HG03354 (cell line): ENCODE measurements around the gene RBM15B.
"Not testable (repeated sequence)": the region's sequence is repeated elsewhere in the genome, so short reads cannot be mapped to it uniquely, and the experiment has no call there.

Experiments used
- ATAC-seq: cut with Tn5 transposase; IDR thresholded peaks from one replicate; pipeline ENCODE4 v1.9.1; 2021; ENCODE audit warnings: mild to moderate bottlenecking; ENCODE audit not compliant: unreplicated experiment, poor library complexity, severe bottlenecking

Gene RBM15B

GRCh38 chr3:51391075-51391565, at the start of gene RBM15B:
Gene RBM15B, plus strand, starts transcription at chr3:51391285. Its CDS starts 115 bp downstream, at chr3:51391400.
- ATAC-seq = peak; percentile 94

GRCh38 chr3:51343918-51344687, 47.0 kb upstream of the RBM15B start:
- ATAC-seq = no peak

GRCh38 chr3:51350751-51351150, 40.3 kb upstream of the RBM15B start:
- ATAC-seq = no peak

GRCh38 chr3:51353131-51353530, 38.0 kb upstream of the RBM15B start:
- ATAC-seq = no peak

GRCh38 chr3:51353691-51354090, 37.4 kb upstream of the RBM15B start:
- ATAC-seq = no peak

GRCh38 chr3:51354172-51354571, 36.9 kb upstream of the RBM15B start:
- no peak for ATAC-seq

GRCh38 chr3:51354731-51355615, 36.1 kb upstream of the RBM15B start:
- no peak for ATAC-seq

GRCh38 chr3:51355891-51356578, 35.0 kb upstream of the RBM15B start:
- ATAC-seq = no peak

GRCh38 chr3:51357856-51358255, 33.2 kb upstream of the RBM15B start:
- no peak for ATAC-seq

GRCh38 chr3:51358981-51359380, 32.1 kb upstream of the RBM15B start:
- no peak for ATAC-seq

GRCh38 chr3:51360806-51361205, 30.3 kb upstream of the RBM15B start:
- ATAC-seq = no peak

- ATAC-seq = no peak
Observed at GRCh38 chr3:51361746-51362145, 29.3 kb upstream of the RBM15B start.

- no peak for ATAC-seq
Observed at GRCh38 chr3:51362476-51362875, 28.6 kb upstream of the RBM15B start.

- ATAC-seq = not testable (repeated sequence)
Observed at GRCh38 chr3:51368276-51368675, 22.8 kb upstream of the RBM15B start.

- ATAC-seq = peak; percentile 53
Observed at GRCh38 chr3:51371943-51372557, 19.0 kb upstream of the RBM15B start.

- ATAC-seq = no peak
Observed at GRCh38 chr3:51373658-51374421, 17.2 kb upstream of the RBM15B start.

- ATAC-seq = no peak
Observed at GRCh38 chr3:51374456-51374855, 16.6 kb upstream of the RBM15B start.

- ATAC-seq = no peak
Observed at GRCh38 chr3:51375136-51375535, 15.9 kb upstream of the RBM15B start.

GRCh38 chr3:51375571-51375970, 15.5 kb upstream of the RBM15B start:
- no peak for ATAC-seq
